Mucosa of descending colon (tissue), 3 donors: ENCODE measurements around the gene EHD1. TPM values are rescaled to one million over a fixed set of nuclear protein-coding genes. Genes with fewer than 3 reads are reported as not detected.

Experiments used
- ATAC-seq: fragments of 200-7000 bp; cut with Tn5 transposase; one replicate; pipeline ENCODE4 v1.9.1; 2020; ENCODE audit warnings: mild to moderate bottlenecking, moderate library complexity
- DNase-seq, 3 donors: peaks; one replicate each; pipeline ENCODE4 v3.0.0-alpha.2; 2020
- H3K36me3 ChIP-seq: fragments of 200-600 bp; one replicate; pipeline ENCODE4 v1.8.0; 2021; ENCODE audit warnings: low read depth, mild to moderate bottlenecking
- H3K4me1 ChIP-seq: fragments of 200-600 bp; one replicate; pipeline ENCODE4 v1.8.0; 2021; ENCODE audit warnings: low read depth, mild to moderate bottlenecking
- H3K4me3 ChIP-seq: fragments of 200-600 bp; one replicate; pipeline ENCODE4 v1.8.0; 2021; ENCODE audit warnings: mild to moderate bottlenecking
- H3K9me3 ChIP-seq: fragments of 200-600 bp; one replicate; pipeline ENCODE4 v1.8.0; 2021; ENCODE audit warnings: mild to moderate bottlenecking
- CTCF ChIP-seq: fragments of 200-600 bp; IDR thresholded peaks from one replicate; pipeline ENCODE4 v1.8.0; 2022; ENCODE audit warnings: antibody characterized with exemption, mild to moderate bottlenecking
- intact Hi-C, 2 donors: fragments of 100-400 bp; cut with DNase I in 1 of 2; cut with micrococcal nuclease in 1 of 2; formaldehyde crosslinking; loops; one replicate each; pipeline versions ENCODE4 v1.11.0 to v1.11.1; 2022; cut with DNase I, micrococcal nuclease
- total RNA-seq, 3 donors: library from RNA; stranded (reverse); fragmentation: NEBNext Ultra II Directional in 2 of 3; extraction: Animal tissue kit (Norgen Biotek cat#: 25700) in 2 of 3; gene quantifications; one replicate each; pipeline versions ENCODE4 v1.2.1 to v1.2.4, GENCODE V29; 2021 to 2023
- donor health status: DM: no; HTN: no; CAD: no; lungs with moderate emphysema.
- donor health status: DM: no; HTN: no; CAD: no.
- donor health status: DM: no; HTN: yes; CAD: no.

The EHD1 gene
- total RNA-seq, 3 donors from 2014 or later = 58.3 to 85.9 (median 81.5) TPM

GRCh38 chr11:64888729-64889511 lies 10.5 kb upstream of the EHD1 start:
- peak; percentile 80 to 86 (median 82) for DNase-seq
- H3K4me1 ChIP-seq = peaks cover 20% of the 10 kb centered on the region

GRCh38 chr11:64888406-64888728 lies 9.9 kb upstream of the EHD1 start:
- DNase-seq (no peak), ATAC-seq (no peak)
- Histone ChIP-seq H3K4me1 (peaks cover 20% of the 10 kb centered on the region), H3K4me3 (no peak overlapping the region), H3K9me3 (no peaks in the 10 kb centered on the region), H3K36me3 (no peaks in the 10 kb centered on the region)
- no peak for TF ChIP-seq CTCF
- intact Hi-C loops = no loop called here

More at GRCh38 chr11:64888729-64889511, 10.5 kb upstream of the EHD1 start:
- intact Hi-C loops = no loop called here
- Histone ChIP-seq H3K9me3 (no peaks in the 10 kb centered on the region), H3K36me3 (no peaks in the 10 kb centered on the region), H3K4me3 (no peak overlapping the region)
- peak; percentile 42 for ATAC-seq
- no peak for TF ChIP-seq CTCF

GRCh38 chr11:64887757-64888405 lies 9.5 kb upstream of the EHD1 start:
- no peaks in the 10 kb centered on the region for H3K36me3 ChIP-seq
- no peaks in the 10 kb centered on the region for H3K9me3 ChIP-seq
- H3K4me1 ChIP-seq = peaks cover 20% of the 10 kb centered on the region
- ATAC-seq (peak; percentile 68), DNase-seq (peak; percentile 91 to 94 (median 93))
- TF ChIP-seq CTCF = peak; percentile 97
- intact Hi-C loops = no loop called here
- no peak overlapping the region for H3K4me3 ChIP-seq

- intact Hi-C loops = no loop called here
Observed at GRCh38 chr11:64887234-64887756, 8.9 kb upstream of the EHD1 start.

More at GRCh38 chr11:64887234-64887756, 8.9 kb upstream of the EHD1 start:
- peaks cover 20% of the 10 kb centered on the region for H3K4me1 ChIP-seq
- no peak for ATAC-seq
- no peak for TF ChIP-seq CTCF
- H3K4me3 ChIP-seq = no peak overlapping the region
- no peak for DNase-seq
- H3K9me3 ChIP-seq = no peaks in the 10 kb centered on the region
- no peaks in the 10 kb centered on the region for H3K36me3 ChIP-seq
